ENCODE results near the gene APC. TPM values are rescaled to one million over a fixed set of nuclear protein-coding genes. Genes with fewer than 3 reads are reported as not detected.
A peak's percentile ranks its signal among the peaks of the same experiment; 100 is the strongest.

The APC gene
- total and polyA plus RNA-seq, 2 of the 8 experiments (the other 6 are each of a cell fraction or from before 2014, with no cell fraction given) = 6.8 to 41.9 TPM

DNA sequence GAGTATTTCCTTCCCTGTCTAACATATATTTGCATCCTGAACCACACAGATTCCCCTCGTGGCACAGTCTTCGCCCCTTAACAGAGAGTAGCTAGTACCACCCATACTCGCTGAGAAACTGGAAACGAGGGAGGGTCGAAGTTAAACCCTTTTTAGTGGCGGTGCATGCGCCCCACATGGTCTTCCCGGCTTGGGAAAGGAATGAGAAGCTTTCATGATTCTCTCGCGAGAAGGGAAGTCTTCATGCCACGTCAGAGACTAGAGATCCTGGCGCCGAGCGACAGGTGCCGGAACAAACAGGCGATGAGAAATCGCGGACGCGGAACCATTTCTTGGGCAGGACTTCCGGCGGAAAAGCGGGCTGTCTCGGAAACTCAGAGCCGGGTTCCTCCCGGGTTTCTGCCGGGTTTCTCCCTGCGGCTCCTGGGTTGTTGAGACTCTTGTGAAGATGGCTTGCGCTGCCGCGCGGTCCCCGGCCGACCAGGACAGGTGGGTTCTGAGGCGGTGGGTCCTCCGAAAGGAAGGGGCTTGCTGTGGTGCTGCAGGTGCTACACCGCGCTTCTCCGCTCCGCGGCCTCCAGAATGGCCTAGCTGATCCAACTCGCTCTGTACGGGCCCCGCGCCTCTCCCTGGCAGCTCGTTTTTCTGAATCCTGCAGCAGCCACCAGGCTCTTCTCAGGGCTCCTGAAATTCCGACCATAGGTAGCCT, 123.4 kb downstream of the APC start, which contains the start of gene SRP19:
SRP19 (plus strand) TSS at position 359 of the 709 bp plus-strand sequence; CDS start at position 449, 90 bp downstream.
- no peak within 1 kb of the TSS for H3K4ac ChIP-seq (replicated peaks; ENCODE audit: insufficient read length, low read depth, low read length)
- H2BK120ac ChIP-seq (replicated peaks; ENCODE audit: low read depth, low read length) = no peak within 1 kb of the TSS
- FAIRE-seq = peak; percentile 92
- peak within 1 kb of the TSS; percentile 90 to 96 (median 93) for H3K4me3 ChIP-seq (ENCODE audit: extremely low read depth in 1 of 4, insufficient read depth in 2 of 4, low read depth in 3 of 4, low read length in 4 of 4)
- H3K27me3 ChIP-seq (replicated peaks in 1 of 4; ENCODE audit: control insufficient read depth in 3 of 4, extremely low read depth in 1 of 4, insufficient read depth in 3 of 4, low read length in 3 of 4) = no peaks in the 10 kb centered on the region; a peak in 2 of 7 replicates
- H3K56ac ChIP-seq (replicated peaks; ENCODE audit: insufficient read length, low read depth, low read length) = peak within 1 kb of the TSS; percentile 73
- peak within 1 kb of the TSS; percentile 47 for H4K5ac ChIP-seq (ENCODE audit: insufficient read length, low read depth, low read length)
- peaks cover 0 to 2% of the 10 kb centered on the region in 2 experiments for H4K20me1 ChIP-seq (replicated peaks in 1 of 2; ENCODE audit: control insufficient read depth in 1 of 2, insufficient read depth in 2 of 2, low read length in 2 of 2)
- POLR2A ChIA-PET (ENCODE audit: partially characterized antibody) = interaction anchor here (0.6 to 2.4 kb wide), 18 partner anchors 9 to 214 kb away, joined by 3 to 12 read pairs (median 3); partner anchors contain the start of genes DCP2 and REEP5
- no peak within 1 kb of the TSS for H3K23ac ChIP-seq (ENCODE audit: insufficient read length)
- H2BK15ac ChIP-seq (ENCODE audit: low read length) = no peak within 1 kb of the TSS
- H3K9me3 ChIP-seq (ENCODE audit: insufficient read depth in 2 of 2, low read depth in 1 of 2, low read length in 1 of 2) = no peaks in the 10 kb centered on the region
- H4K8ac ChIP-seq (ENCODE audit: extremely low read depth, insufficient read depth, low read length) = peak within 1 kb of the TSS; percentile 96; the same call in 1 of the 2 replicates
- peak within 1 kb of the TSS; percentile 85 to 98 (median 92) for H3K9ac ChIP-seq (replicated peaks in 1 of 4; ENCODE audit: extremely low read depth in 1 of 4, low read depth in 3 of 4, low read length in 3 of 4)
- WGBS, 2 experiments (ENCODE audit: extremely low coverage in 1 of 2, insufficient coverage in 1 of 2, insufficient read length in 1 of 2, insufficient replicate concordance in 2 of 2, low coverage in 1 of 2, low lambda C conversion rate in 2 of 2, missing lambda C conversion rate in 1 of 2) = 4% methylated on average over 47 of the region's 47 CpGs; no CpG with 5 or more reads in 1 of the 2 experiments
- no peak within 1 kb of the TSS for H2BK20ac ChIP-seq (ENCODE audit: low read length)
- CTCF ChIA-PET (ENCODE audit: partially characterized antibody) = interaction anchor here (1.0 to 4.1 kb wide), 2 partner anchors 13 to 15 kb away, joined by 3 to 20 read pairs; no protein-coding TSS in a partner anchor
- H2BK12ac ChIP-seq (ENCODE audit: low read depth, low read length) = no peak within 1 kb of the TSS; the same call in 1 of the 2 replicates
- peak within 1 kb of the TSS; percentile 80 for H2BK5ac ChIP-seq (ENCODE audit: low read depth, low read length)
- H3K23me2 ChIP-seq (ENCODE audit: low read depth, low read length) = 0 out of 2 replicates have a peak, but pooled peaks cover 3% of the 10 kb centered on the region
- H3K14ac ChIP-seq (ENCODE audit: insufficient read length) = no peak within 1 kb of the TSS
- peak within 1 kb of the TSS; percentile 96 for H2AFZ ChIP-seq (ENCODE audit: low read length)
- peaks cover 4 to 33% (median 10%) of the 10 kb centered on the region in 4 experiments; a peak in 7 of 8 replicates for H3K36me3 ChIP-seq (ENCODE audit: control insufficient read depth in 2 of 4, insufficient read depth in 4 of 4, low read length in 3 of 4)
- H2AK5ac ChIP-seq (ENCODE audit: low read depth, low read length) = 0 out of 2 replicates have a peak within 1 kb of the TSS, but pooled peaks have one; percentile 43
- DNase-seq (ENCODE audit: low read depth in 1 of 2, low spot score in 2 of 2) = peak; percentile 90 to 92
- peak within 1 kb of the TSS; percentile 58 to 77 for H3K4me2 ChIP-seq (ENCODE audit: insufficient read depth in 1 of 2, low read depth in 2 of 2, low read length in 2 of 2)
- peaks cover 11 to 33% of the 10 kb centered on the region in 2 experiments; a peak in 3 of 4 replicates for H3K79me2 ChIP-seq (ENCODE audit: control insufficient read depth in 1 of 2, insufficient read depth in 2 of 2, low read length in 2 of 2)
- no peak within 1 kb of the TSS for H4K91ac ChIP-seq (replicated peaks; ENCODE audit: insufficient read length, low read length)
- no peaks in the 10 kb centered on the region for H3K79me1 ChIP-seq (ENCODE audit: low read depth, low read length)
- H3K27ac ChIP-seq (ENCODE audit: low read depth, low read length) = peak within 1 kb of the TSS; percentile 59; the same call in 1 of the 2 replicates
- peak within 1 kb of the TSS; percentile 76 for H3K18ac ChIP-seq (ENCODE audit: extremely low read depth, low read length)
- peaks cover 0 to 9% (median 5%) of the 10 kb centered on the region in 4 experiments; a peak in 5 of 7 replicates for H3K4me1 ChIP-seq (replicated peaks in 1 of 4; ENCODE audit: control insufficient read depth in 3 of 4, insufficient read depth in 4 of 4, low read length in 3 of 4)
- TF ChIP-seq CBX8 (IDR thresholded peaks at IDR 0.05; ENCODE audit: borderline replicate concordance, low read depth, low read length) = no peak
- TF ChIP-seq ASH2L (IDR thresholded peaks at IDR 0.05; ENCODE audit: low read length) = peak; percentile 91
- TF ChIP-seq FOSL1 (IDR thresholded peaks at IDR 0.05; ENCODE audit: insufficient read depth, low read depth, low read length) = no peak
- TF ChIP-seq SIN3A (conservative IDR thresholded peaks at IDR 0.05 in 1 of 2, IDR thresholded peaks at IDR 0.05 in 1 of 2; ENCODE audit: low read depth in 1 of 2, low read length in 2 of 2) = peak; percentile 22 to 82; a peak in 2 of 4 replicates
- TF ChIP-seq TEAD4 (IDR thresholded peaks at IDR 0.05; ENCODE audit: low read depth, low read length) = 0 out of 2 replicates have a peak, but pooled peaks have one; percentile 48
- TF ChIP-seq SRF (IDR thresholded peaks at IDR 0.05; ENCODE audit: low read depth, low read length) = peak; percentile 50; the same call in 1 of the 2 replicates
- peak; percentile 80; the same call in 1 of the 2 replicates for TF ChIP-seq GTF2F1 (IDR thresholded peaks at IDR 0.05; ENCODE audit: borderline replicate concordance, low read depth, low read length)
- TF ChIP-seq BACH1 (IDR thresholded peaks at IDR 0.05; ENCODE audit: low read length) = no peak
- no peak for TF ChIP-seq CEBPB (IDR thresholded peaks at IDR 0.05; ENCODE audit: low read depth, low read length)
- peak; percentile 49; the same call in 1 of the 2 replicates for TF ChIP-seq KDM1A (IDR thresholded peaks at IDR 0.05; ENCODE audit: borderline replicate concordance, low read length)
- peak; percentile 98 for TF ChIP-seq GABPA (IDR thresholded peaks at IDR 0.05; ENCODE audit: borderline replicate concordance, insufficient read depth, low read length)
